HG03108 (cell line): Measurements from ENCODE around the gene PLXNC1.
A peak's percentile ranks its signal among the peaks of the same experiment; 100 is the strongest.

Experiments used
- ATAC-seq: cut with Tn5 transposase; IDR thresholded peaks from one replicate; pipeline ENCODE4 v1.9.1; 2021; ENCODE audit warnings: moderate library complexity; ENCODE audit not compliant: unreplicated experiment

Gene PLXNC1

GRCh38 chr12:94202245-94203180 is 54.1 kb downstream of the PLXNC1 start:
- no peak for ATAC-seq

GRCh38 chr12:94203181-94203546 is 54.8 kb downstream of the PLXNC1 start:
- no peak for ATAC-seq

- no peak for ATAC-seq
Observed at GRCh38 chr12:94203796-94204195, 55.4 kb downstream of the PLXNC1 start.

GRCh38 chr12:94204499-94205247 is 56.3 kb downstream of the PLXNC1 start:
- peak; percentile 29 for ATAC-seq

GRCh38 chr12:94205822-94206221 is 57.4 kb downstream of the PLXNC1 start:
- ATAC-seq: no peak

GRCh38 chr12:94206886-94207285 is 58.5 kb downstream of the PLXNC1 start:
- ATAC-seq: no peak

- no peak for ATAC-seq
Observed at GRCh38 chr12:94207467-94207848, 59.1 kb downstream of the PLXNC1 start.

- ATAC-seq: peak; percentile 75
Observed at GRCh38 chr12:94207849-94208621, 59.7 kb downstream of the PLXNC1 start.

GRCh38 chr12:94208622-94208966 is 60.2 kb downstream of the PLXNC1 start:
- ATAC-seq: peak; percentile 25

GRCh38 chr12:94209240-94209639 is 60.9 kb downstream of the PLXNC1 start:
- ATAC-seq: no peak

GRCh38 chr12:94211021-94211420 is 62.6 kb downstream of the PLXNC1 start:
- no peak for ATAC-seq

- ATAC-seq: no peak
Observed at GRCh38 chr12:94218233-94218632, 69.9 kb downstream of the PLXNC1 start.

- no peak for ATAC-seq
Observed at GRCh38 chr12:94219622-94220302, 71.4 kb downstream of the PLXNC1 start.

- ATAC-seq: no peak
Observed at GRCh38 chr12:94220804-94221203, 72.4 kb downstream of the PLXNC1 start.

- no peak for ATAC-seq
Observed at GRCh38 chr12:94222351-94223084, 74.1 kb downstream of the PLXNC1 start.

GRCh38 chr12:94223842-94224241 is 75.5 kb downstream of the PLXNC1 start:
- ATAC-seq: no peak

- ATAC-seq: no peak
Observed at GRCh38 chr12:94225506-94225905, 77.1 kb downstream of the PLXNC1 start.

GRCh38 chr12:94225947-94226630 is 77.7 kb downstream of the PLXNC1 start:
- no peak for ATAC-seq

- no peak for ATAC-seq
Observed at GRCh38 chr12:94227066-94227465, 78.7 kb downstream of the PLXNC1 start.

GRCh38 chr12:94228488-94228907 is 80.1 kb downstream of the PLXNC1 start:
- ATAC-seq: peak; percentile 52
